NCI-H748 (cell line): ENCODE measurements around the gene TBX20.
"Not testable (repeated sequence)": the region's sequence is repeated elsewhere in the genome, so short reads cannot be mapped to it uniquely, and the experiment has no call there.

Source experiments
- DNase-seq: peaks from one replicate; lab custom pipeline; 2025; ENCODE audit not compliant: unreplicated experiment; lab: John Stamatoyannopoulos, UW

The TBX20 gene

DNA sequence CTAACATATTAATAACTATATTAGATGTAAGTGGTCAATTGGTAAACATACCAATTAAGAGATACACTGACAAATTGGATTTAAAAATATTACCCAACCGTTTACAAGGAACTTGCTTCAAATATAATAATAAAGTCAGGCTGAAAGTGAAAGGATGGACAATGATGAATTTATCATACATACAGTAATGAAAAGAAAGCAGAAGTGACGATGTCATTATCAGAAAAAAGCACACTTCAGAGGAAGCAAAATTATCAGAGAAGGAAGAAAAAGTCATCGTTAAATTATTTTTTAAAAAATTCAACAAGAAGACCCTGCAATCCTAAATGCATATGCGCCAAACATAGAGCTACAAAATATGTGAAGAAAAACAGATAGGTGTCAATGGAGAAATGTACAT lies 81.8 kb downstream of the TBX20 start:
- not testable (repeated sequence) for DNase-seq

DNA sequence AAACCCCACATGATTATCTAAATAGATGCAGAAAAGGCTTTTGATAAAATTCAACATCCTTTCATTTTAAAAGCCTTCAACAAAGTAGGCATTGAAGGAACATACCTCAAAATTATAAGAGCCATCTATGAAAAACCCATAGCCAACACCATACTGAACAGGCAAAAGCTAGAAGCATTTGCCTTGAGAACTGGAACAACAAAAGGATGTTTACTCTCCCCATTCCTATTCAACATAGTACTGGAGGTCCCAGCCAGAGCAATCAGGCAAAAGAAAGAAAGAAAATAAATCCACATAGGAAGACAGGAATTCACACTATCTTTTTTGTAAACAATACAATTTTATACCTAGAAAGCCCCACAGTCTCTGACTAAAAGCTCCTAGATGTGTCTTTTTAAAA lies 86.2 kb downstream of the TBX20 start:
- not testable (repeated sequence) for DNase-seq

DNA sequence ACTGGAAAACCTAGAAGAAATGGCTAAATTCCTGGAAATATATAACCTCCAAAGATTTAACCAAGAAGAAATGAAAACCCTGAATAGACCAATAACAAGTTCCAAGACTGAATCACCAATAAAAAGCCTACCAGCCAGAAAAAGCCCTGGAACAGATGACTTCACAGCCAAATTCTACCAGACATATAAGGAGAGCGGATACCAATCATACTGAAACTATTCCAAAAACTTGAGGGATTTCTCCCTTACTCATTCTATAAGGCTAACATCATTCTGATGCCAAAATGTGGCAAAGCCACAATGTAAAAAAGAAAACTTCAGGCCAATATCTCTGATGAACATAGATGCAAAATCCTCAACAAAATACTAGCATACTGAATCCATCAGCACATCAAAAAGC lies 86.7 kb downstream of the TBX20 start:
- DNase-seq: not testable (repeated sequence)

DNA sequence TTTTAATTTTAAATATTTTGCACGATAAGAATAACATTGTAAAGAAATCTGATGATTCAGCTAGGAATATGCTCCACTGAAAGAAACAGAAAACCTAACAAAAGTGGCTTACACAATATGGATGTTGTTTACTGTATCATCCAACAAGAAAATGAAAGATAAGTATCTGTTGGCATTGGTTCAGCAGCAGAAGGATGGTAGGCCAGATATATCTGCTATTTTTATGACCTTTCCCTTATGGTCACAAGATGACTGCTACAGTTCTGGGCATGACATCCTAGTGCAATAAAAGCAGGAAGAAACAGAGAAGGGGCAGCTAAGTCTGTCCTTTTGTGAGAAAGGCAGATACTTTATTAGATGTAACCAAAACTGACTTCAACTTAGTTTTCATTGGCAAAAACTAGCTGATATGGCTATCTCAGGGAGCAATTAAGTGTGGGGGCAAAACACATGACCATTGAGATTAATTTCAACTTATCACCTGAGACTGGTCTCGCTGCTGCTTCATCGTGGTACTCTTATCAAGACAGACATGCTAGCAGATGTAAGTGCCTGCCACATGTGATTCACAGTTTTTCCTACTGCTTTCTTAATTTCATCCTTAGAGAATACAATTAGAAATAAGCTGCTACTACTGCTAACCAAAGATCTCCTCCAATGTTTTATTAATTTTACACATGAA lies 92.7 kb downstream of the TBX20 start:
- DNase-seq: not testable (repeated sequence)
